ENCODE data around the gene SORCS2.

GRCh38 chr4:7587433-7588405, 395.4 kb downstream of the SORCS2 start:
- TF ChIP-seq POLR2AphosphoS5 (IDR thresholded peaks at IDR 0.05), result no peak
- TF ChIP-seq CTCF (IDR thresholded peaks at IDR 0.05), result no peak

All from prostate gland (tissue), 2 donors.